H1 (cell line): ENCODE results near the gene NFX1. TPM values are rescaled to one million over a fixed set of nuclear protein-coding genes. Genes with fewer than 3 reads are reported as not detected.

Source experiments
- CREB1 ChIP-seq: IDR thresholded peaks from 2 replicates; pipeline ENCODE4 v1.6.1; 2012; ENCODE audit warnings: inconsistent platforms
- EGR1 ChIP-seq: IDR thresholded peaks from 2 replicates; pipeline ENCODE4 v1.6.1; 2011; ENCODE audit warnings: low read depth, low read length, borderline replicate concordance
- MAFK ChIP-seq: IDR thresholded peaks from 2 replicates; pipeline ENCODE4 v1.6.1; 2012; ENCODE audit warnings: low read depth, mild to moderate bottlenecking, improper control_type of control experiment, low read length
- SIRT6 ChIP-seq: IDR thresholded peaks from one replicate; pipeline ENCODE4 v1.7.1; 2012; ENCODE audit warnings: low read length, inconsistent platforms
- TEAD4 ChIP-seq: IDR thresholded peaks from 2 replicates; pipeline ENCODE4 v1.6.1; 2012; ENCODE audit warnings: low read depth, low read length, inconsistent platforms, mixed read lengths
- polyA plus RNA-seq, 7 experiments: library from polyadenylated mRNA; depleted of rRNA in 3 of 7; stranded (reverse) in 5 of 7; unstranded in 2 of 7; fragments of >200 nt in 5 of 7; fragments of 200-250 nt in 2 of 7; gene quantifications; 1 replicate in 5 of 7; 2 replicates in 1 of 7; 4 replicates in 1 of 7; pipeline versions ENCODE4 v1.2.1 to v1.2.3, GENCODE V29; 2011 to 2013; ENCODE audit warnings: missing spikeins in 2 of 7, mixed read lengths in 2 of 7
- total RNA-seq: library from RNA; stranded (reverse); fragmentation: NEBNext Ultra II Directional; extraction: Animal tissue kit (Norgen Biotek cat#: 25700); gene quantifications from 2 replicates; pipeline ENCODE4 v1.2.1, GENCODE V29; 2021
- TF ChIP-seq, protein P1 (sequence below): fragments of 300-600 bp; sonication (generic); IDR thresholded peaks from 2 replicates; pipeline ENCODE4 v1.7.1; 2012; ENCODE audit warnings: low read length, moderate library complexity, mild to moderate bottlenecking, inconsistent platforms; ENCODE audit not compliant: insufficient replicate concordance
- TF ChIP-seq, protein P2 (sequence below): IDR thresholded peaks from 2 replicates; pipeline ENCODE4 v1.6.1; 2012; ENCODE audit warnings: inconsistent platforms
- TF ChIP-seq, protein P3 (sequence below): IDR thresholded peaks from 2 replicates; pipeline ENCODE4 v1.6.1; 2012; ENCODE audit warnings: inconsistent platforms

Gene NFX1
- total and polyA plus RNA-seq, 2 of the 8 experiments (the other 6 are each of a cell fraction or from before 2014, with no cell fraction given): 19.4 to 28.4 TPM

DNA sequence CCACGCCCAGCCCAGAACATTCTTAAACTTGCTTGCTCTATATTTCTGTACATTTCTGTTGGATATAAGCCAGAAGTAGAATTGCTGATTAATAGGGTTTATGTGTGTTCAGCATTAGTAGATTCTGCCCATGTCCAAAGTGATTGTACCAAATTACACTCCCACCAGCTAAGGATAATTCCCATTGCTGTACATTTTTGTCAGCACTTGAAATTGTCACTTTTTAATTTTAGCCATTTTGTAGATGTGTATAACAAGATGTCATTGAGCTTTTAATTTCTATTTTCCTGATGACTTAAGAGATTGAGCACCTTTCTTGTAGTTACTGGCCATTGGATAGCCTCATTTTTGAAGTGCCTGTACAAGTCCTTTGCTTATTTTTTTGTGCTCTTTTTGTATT lies 65.6 kb downstream of the NFX1 start (continued):
- TF ChIP-seq, protein P1, sequence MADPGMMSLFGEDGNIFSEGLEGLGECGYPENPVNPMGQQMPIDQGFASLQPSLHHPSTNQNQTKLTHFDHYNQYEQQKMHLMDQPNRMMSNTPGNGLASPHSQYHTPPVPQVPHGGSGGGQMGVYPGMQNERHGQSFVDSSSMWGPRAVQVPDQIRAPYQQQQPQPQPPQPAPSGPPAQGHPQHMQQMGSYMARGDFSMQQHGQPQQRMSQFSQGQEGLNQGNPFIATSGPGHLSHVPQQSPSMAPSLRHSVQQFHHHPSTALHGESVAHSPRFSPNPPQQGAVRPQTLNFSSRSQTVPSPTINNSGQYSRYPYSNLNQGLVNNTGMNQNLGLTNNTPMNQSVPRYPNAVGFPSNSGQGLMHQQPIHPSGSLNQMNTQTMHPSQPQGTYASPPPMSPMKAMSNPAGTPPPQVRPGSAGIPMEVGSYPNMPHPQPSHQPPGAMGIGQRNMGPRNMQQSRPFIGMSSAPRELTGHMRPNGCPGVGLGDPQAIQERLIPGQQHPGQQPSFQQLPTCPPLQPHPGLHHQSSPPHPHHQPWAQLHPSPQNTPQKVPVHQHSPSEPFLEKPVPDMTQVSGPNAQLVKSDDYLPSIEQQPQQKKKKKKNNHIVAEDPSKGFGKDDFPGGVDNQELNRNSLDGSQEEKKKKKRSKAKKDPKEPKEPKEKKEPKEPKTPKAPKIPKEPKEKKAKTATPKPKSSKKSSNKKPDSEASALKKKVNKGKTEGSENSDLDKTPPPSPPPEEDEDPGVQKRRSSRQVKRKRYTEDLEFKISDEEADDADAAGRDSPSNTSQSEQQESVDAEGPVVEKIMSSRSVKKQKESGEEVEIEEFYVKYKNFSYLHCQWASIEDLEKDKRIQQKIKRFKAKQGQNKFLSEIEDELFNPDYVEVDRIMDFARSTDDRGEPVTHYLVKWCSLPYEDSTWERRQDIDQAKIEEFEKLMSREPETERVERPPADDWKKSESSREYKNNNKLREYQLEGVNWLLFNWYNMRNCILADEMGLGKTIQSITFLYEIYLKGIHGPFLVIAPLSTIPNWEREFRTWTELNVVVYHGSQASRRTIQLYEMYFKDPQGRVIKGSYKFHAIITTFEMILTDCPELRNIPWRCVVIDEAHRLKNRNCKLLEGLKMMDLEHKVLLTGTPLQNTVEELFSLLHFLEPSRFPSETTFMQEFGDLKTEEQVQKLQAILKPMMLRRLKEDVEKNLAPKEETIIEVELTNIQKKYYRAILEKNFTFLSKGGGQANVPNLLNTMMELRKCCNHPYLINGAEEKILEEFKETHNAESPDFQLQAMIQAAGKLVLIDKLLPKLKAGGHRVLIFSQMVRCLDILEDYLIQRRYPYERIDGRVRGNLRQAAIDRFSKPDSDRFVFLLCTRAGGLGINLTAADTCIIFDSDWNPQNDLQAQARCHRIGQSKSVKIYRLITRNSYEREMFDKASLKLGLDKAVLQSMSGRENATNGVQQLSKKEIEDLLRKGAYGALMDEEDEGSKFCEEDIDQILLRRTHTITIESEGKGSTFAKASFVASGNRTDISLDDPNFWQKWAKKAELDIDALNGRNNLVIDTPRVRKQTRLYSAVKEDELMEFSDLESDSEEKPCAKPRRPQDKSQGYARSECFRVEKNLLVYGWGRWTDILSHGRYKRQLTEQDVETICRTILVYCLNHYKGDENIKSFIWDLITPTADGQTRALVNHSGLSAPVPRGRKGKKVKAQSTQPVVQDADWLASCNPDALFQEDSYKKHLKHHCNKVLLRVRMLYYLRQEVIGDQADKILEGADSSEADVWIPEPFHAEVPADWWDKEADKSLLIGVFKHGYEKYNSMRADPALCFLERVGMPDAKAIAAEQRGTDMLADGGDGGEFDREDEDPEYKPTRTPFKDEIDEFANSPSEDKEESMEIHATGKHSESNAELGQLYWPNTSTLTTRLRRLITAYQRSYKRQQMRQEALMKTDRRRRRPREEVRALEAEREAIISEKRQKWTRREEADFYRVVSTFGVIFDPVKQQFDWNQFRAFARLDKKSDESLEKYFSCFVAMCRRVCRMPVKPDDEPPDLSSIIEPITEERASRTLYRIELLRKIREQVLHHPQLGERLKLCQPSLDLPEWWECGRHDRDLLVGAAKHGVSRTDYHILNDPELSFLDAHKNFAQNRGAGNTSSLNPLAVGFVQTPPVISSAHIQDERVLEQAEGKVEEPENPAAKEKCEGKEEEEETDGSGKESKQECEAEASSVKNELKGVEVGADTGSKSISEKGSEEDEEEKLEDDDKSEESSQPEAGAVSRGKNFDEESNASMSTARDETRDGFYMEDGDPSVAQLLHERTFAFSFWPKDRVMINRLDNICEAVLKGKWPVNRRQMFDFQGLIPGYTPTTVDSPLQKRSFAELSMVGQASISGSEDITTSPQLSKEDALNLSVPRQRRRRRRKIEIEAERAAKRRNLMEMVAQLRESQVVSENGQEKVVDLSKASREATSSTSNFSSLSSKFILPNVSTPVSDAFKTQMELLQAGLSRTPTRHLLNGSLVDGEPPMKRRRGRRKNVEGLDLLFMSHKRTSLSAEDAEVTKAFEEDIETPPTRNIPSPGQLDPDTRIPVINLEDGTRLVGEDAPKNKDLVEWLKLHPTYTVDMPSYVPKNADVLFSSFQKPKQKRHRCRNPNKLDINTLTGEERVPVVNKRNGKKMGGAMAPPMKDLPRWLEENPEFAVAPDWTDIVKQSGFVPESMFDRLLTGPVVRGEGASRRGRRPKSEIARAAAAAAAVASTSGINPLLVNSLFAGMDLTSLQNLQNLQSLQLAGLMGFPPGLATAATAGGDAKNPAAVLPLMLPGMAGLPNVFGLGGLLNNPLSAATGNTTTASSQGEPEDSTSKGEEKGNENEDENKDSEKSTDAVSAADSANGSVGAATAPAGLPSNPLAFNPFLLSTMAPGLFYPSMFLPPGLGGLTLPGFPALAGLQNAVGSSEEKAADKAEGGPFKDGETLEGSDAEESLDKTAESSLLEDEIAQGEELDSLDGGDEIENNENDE: no peak
- TF ChIP-seq TEAD4 (no peak), CREB1 (no peak), EGR1 (no peak), MAFK (no peak), SIRT6 (no peak)
- TF ChIP-seq, protein P2, sequence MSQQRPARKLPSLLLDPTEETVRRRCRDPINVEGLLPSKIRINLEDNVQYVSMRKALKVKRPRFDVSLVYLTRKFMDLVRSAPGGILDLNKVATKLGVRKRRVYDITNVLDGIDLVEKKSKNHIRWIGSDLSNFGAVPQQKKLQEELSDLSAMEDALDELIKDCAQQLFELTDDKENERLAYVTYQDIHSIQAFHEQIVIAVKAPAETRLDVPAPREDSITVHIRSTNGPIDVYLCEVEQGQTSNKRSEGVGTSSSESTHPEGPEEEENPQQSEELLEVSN: no peak
- TF ChIP-seq, protein P3, sequence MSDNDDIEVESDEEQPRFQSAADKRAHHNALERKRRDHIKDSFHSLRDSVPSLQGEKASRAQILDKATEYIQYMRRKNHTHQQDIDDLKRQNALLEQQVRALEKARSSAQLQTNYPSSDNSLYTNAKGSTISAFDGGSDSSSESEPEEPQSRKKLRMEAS: no peak
- TF ChIP-seq, all 59 proteins: peak for 0
